Upper lobe of left lung (tissue), 6 donors: Measurements from ENCODE around the gene BOLL. TPM values are rescaled to one million over a fixed set of nuclear protein-coding genes. Genes with fewer than 3 reads are reported as not detected.
A peak's percentile ranks its signal among the peaks of the same experiment; 100 is the strongest.

ENCODE experiments used
- ATAC-seq, 2 donors: fragments of 200-7000 bp; cut with Tn5 transposase; one replicate each; pipeline ENCODE4 v1.9.1; 2022; ENCODE audit warnings: mild to moderate bottlenecking in 2 of 2, moderate library complexity in 2 of 2; ENCODE audit not compliant: low FRiP score in 2 of 2
- DNase-seq, 2 donors: peaks; one replicate each; pipeline ENCODE4 v3.0.0-alpha.2; 2019 to 2020
- H3K27ac ChIP-seq, 4 donors: fragments of 200-600 bp; sonication (generic); one replicate each; pipeline ENCODE4 v1.5.1; 2016 to 2019
- H3K27me3 ChIP-seq, 4 donors: fragments of 200-600 bp; sonication (generic); one replicate each; pipeline ENCODE4 v1.5.1; 2017 to 2019
- H3K36me3 ChIP-seq, 4 donors: fragments of 200-600 bp; sonication (generic); one replicate each; pipeline ENCODE4 v1.5.1; 2016 to 2019
- H3K4me1 ChIP-seq, 4 donors: fragments of 200-600 bp; sonication (generic); one replicate each; pipeline ENCODE4 v1.5.1; 2018 to 2019
- H3K4me3 ChIP-seq, 4 donors: fragments of 200-600 bp; sonication (generic); one replicate each; pipeline ENCODE4 v1.5.1; 2017 to 2019; ENCODE audit warnings: mild to moderate bottlenecking in 2 of 4, moderate library complexity in 1 of 4
- H3K9me3 ChIP-seq, 4 donors: fragments of 200-600 bp; sonication (generic); one replicate each; pipeline ENCODE4 v1.5.1; 2018 to 2019
- EP300 ChIP-seq, 4 donors: sonication (generic); formaldehyde crosslinking; IDR thresholded peaks; one replicate each; pipeline ENCODE4 v1.5.1; 2017; ENCODE audit warnings: antibody characterized with exemption in 4 of 4, control low read depth in 2 of 4
- POLR2A ChIP-seq, 4 donors: fragments of 450-650 bp; IDR thresholded peaks; one replicate each; pipeline ENCODE4 v1.5.1; 2016 to 2017; ENCODE audit warnings: antibody characterized with exemption in 4 of 4, mild to moderate bottlenecking in 2 of 4
- POLR2AphosphoS5 ChIP-seq, 2 donors: sonication (generic); formaldehyde crosslinking; IDR thresholded peaks; one replicate each; pipeline ENCODE4 v1.5.1; 2017; ENCODE audit warnings: antibody characterized with exemption in 2 of 2
- WGBS, 2 donors: methylation state at CpG; one replicate each; pipeline ENCODE4 v1.1.5; 2017 to 2018; 5-methylcytosine and 5-hydroxymethylcytosine counted together
- total RNA-seq, 6 donors: library from RNA; depleted of rRNA in 4 of 6; stranded (reverse); fragments of >200 nt in 4 of 6; gene quantifications; one replicate each; pipeline versions ENCODE4 v1.1.0 to v1.2.1, GENCODE V29; 2016 to 2021
- TF ChIP-seq, protein P1 (sequence below), 6 experiments: fragments of 450-650 bp in 4 of 6; fragments of 200-600 bp in 2 of 6; sonication (generic) in 2 of 6; IDR thresholded peaks; one replicate each; pipeline ENCODE4 v1.5.1; 2016 to 2019; ENCODE audit warnings: antibody characterized with exemption in 6 of 6
- donor health status: DM: no; HTN: no; CAD: no; lungs with moderate emphysema.
- donor health status: DM: no; HTN: yes; CAD: no; lungs with severe emphysema.

BOLL gene
- total RNA-seq, 6 donors from 2014 or later: not detected

DNA sequence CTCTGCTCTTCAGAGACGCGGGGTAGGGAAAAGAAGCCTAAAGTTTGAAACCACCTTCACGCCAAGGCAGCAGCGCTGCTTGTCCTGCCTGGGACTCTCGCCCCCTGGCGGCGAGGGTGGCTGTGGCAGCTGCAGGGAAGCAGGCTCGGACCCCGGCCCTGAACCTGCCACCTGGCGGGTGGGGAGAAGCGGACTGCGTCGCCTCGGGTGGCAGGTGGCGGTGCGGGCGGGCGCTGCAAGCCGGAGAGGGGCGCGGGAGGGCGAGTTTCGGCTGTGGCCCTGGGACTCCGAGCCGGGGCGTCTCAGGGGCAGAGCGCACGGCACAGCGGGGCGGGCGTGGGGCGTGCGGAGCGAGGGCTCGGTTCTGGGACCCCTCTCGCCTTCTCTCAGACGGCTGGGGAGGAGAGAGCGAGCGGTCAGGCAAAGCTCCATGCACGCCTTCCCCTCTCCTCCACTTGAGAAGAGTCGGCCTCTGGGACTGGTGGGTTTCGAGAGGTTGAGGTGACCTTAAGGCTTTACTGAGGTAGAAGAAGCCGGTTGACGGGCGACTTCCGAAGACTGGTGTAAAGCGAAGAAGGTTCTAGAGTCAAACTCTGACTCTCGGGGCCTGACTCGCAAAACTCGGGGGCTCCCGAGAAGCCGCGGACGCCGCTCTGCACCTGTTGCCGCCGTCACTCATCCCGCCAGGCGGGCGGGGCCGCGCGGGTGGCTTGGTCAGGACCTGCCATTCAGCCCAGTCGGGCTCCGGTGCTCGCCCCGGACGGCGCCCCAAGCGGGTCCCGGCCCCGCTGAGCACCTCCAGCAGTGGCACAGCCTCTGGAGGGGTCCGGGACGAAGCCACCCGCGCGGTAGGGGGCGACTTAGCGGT, 1.1 kb upstream of the BOLL start:
- peak; percentile 45 to 92 for DNase-seq
- WGBS, 2 donors: 11 to 15% methylated on average over 18 to 74 of the region's 79 CpGs
- Histone ChIP-seq H3K27me3 (peaks cover 0 to 12% (median 7%) of the 10 kb centered on the region in 4 donors), H3K9me3 (no peaks in the 10 kb centered on the region), H3K4me3 (peak overlapping the region; percentile 23 to 53 (median 46)), H3K27ac (no peak overlapping the region), H3K36me3 (no peaks in the 10 kb centered on the region), H3K4me1 (peaks cover 6 to 14% (median 10%) of the 10 kb centered on the region in 4 donors)
- peak; percentile 34 to 68 for ATAC-seq
- TF ChIP-seq, protein P1, sequence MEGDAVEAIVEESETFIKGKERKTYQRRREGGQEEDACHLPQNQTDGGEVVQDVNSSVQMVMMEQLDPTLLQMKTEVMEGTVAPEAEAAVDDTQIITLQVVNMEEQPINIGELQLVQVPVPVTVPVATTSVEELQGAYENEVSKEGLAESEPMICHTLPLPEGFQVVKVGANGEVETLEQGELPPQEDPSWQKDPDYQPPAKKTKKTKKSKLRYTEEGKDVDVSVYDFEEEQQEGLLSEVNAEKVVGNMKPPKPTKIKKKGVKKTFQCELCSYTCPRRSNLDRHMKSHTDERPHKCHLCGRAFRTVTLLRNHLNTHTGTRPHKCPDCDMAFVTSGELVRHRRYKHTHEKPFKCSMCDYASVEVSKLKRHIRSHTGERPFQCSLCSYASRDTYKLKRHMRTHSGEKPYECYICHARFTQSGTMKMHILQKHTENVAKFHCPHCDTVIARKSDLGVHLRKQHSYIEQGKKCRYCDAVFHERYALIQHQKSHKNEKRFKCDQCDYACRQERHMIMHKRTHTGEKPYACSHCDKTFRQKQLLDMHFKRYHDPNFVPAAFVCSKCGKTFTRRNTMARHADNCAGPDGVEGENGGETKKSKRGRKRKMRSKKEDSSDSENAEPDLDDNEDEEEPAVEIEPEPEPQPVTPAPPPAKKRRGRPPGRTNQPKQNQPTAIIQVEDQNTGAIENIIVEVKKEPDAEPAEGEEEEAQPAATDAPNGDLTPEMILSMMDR (IDR thresholded peaks at IDR 0.05): peak; percentile 55 to 75 (median 62)
- TF ChIP-seq POLR2AphosphoS5 (IDR thresholded peaks at IDR 0.05) (no peak), EP300 (IDR thresholded peaks at IDR 0.05) (no peak), POLR2A (IDR thresholded peaks at IDR 0.05) (no peak)

DNA sequence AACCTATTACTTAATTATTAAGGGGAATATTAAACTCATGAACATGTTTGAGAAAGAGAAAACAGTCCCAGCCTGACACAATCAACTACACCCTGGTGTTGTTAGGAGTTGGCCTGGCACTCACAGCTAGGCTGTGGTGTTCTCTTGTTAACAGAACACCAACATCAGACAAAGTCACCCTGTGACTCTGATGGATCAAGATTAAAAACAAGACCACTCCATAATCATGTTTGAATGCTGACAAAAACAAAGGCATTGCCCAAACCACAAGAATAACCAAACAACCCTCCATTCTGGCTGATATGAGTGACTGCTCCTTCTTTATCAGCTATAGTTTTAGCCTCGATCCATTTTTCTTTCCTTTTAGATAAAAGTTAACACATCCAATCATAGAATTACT, 3.0 kb downstream of the BOLL start:
- Histone ChIP-seq H3K4me3 (no peak overlapping the region), H3K4me1 (peaks cover 6 to 14% (median 10%) of the 10 kb centered on the region in 4 donors), H3K27ac (no peak overlapping the region), H3K27me3 (peaks cover 0 to 12% (median 6%) of the 10 kb centered on the region in 4 donors), H3K36me3 (no peaks in the 10 kb centered on the region), H3K9me3 (no peaks in the 10 kb centered on the region)
- no peak for ATAC-seq
- no peak for DNase-seq
- 11 to 23% methylated on average over 1 of the region's 1 CpG for WGBS, 2 donors
- no peak for TF ChIP-seq EP300 (IDR thresholded peaks at IDR 0.05)
- TF ChIP-seq POLR2AphosphoS5 (IDR thresholded peaks at IDR 0.05): no peak
- TF ChIP-seq, protein P1 (IDR thresholded peaks at IDR 0.05): no peak
- TF ChIP-seq POLR2A (IDR thresholded peaks at IDR 0.05): no peak

DNA sequence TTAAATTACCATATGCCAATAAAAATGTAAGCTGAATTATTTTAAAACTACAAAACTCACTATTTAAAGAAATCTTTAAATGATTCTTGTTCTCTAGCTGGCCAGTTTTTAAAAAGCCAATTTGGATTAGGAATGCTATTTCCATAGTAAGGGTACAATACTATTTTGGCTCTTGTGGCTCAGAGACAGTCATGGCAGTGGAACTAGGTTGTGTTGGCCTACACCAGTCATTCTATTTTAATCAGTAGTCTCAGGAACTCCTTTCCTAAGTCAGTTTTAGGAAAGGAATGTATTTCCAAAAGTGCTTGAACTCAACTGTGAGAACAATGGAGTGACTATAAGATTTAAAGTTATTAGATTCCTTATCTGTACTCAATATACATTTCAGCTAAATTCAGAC, 5.9 kb downstream of the BOLL start:
- no peaks in the 10 kb centered on the region for H3K4me1 ChIP-seq
- peaks cover 0 to 1% (median 0%) of the 10 kb centered on the region in 4 donors for H3K27me3 ChIP-seq
- no peaks in the 10 kb centered on the region for H3K36me3 ChIP-seq
- no peak overlapping the region for H3K4me3 ChIP-seq
- H3K27ac ChIP-seq: no peak overlapping the region
- no peak for TF ChIP-seq POLR2AphosphoS5 (IDR thresholded peaks at IDR 0.05)
- TF ChIP-seq, protein P1 (IDR thresholded peaks at IDR 0.05): no peak
- no peak for TF ChIP-seq POLR2A (IDR thresholded peaks at IDR 0.05)
- TF ChIP-seq EP300 (IDR thresholded peaks at IDR 0.05): no peak
- no peaks in the 10 kb centered on the region for H3K9me3 ChIP-seq
- DNase-seq (no peak), ATAC-seq (no peak)

DNA sequence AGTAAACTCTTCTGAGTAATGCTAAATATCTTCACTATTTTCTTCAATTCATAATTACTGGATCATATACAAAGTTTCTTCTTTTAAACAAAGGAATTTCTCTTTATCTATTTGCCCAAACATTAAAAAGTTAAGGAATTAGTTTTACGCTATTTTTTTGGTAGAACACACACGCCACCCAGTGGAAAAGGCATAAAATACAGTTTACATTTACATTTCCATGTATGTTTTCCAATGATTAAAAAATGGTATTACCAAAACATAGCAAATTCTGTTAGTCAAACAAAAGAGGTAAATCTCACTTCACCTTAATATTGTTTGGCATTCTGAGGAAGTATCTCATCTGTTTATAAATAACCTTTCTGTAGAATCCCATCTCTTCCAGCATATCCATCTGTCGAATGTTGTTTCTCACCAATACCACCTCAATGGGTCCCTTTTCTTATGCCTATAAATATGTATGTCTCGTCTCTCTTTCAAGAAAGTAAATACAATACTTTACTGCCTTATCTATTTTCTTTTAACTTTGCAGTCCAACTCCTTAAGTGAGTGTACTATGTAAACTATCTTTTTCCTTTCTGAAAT, 7.2 kb downstream of the BOLL start:
- ATAC-seq: no peak
- peaks cover 0 to 1% (median 0%) of the 10 kb centered on the region in 4 donors for H3K27me3 ChIP-seq
- no peak for DNase-seq

More for the DNA sequence above, 7.2 kb downstream of the BOLL start:
- no peak for TF ChIP-seq POLR2AphosphoS5 (IDR thresholded peaks at IDR 0.05)
- TF ChIP-seq, protein P1 (IDR thresholded peaks at IDR 0.05): peak; percentile 52 to 75 (median 70)
- Histone ChIP-seq H3K36me3 (no peaks in the 10 kb centered on the region), H3K4me1 (no peaks in the 10 kb centered on the region), H3K27ac (no peak overlapping the region), H3K9me3 (no peaks in the 10 kb centered on the region), H3K4me3 (no peak overlapping the region)
- WGBS, 2 donors: 25 to 28% methylated on average over 4 of the region's 4 CpGs
